Ishikawa (cell line): ENCODE measurements around the gene EGFLAM.
A peak's percentile ranks its signal among the peaks of the same experiment; 100 is the strongest.

Experiments
- CEBPB ChIP-seq: IDR thresholded peaks from 2 replicates; pipeline ENCODE4 v1.6.1; 2012
- CREB1 ChIP-seq: IDR thresholded peaks from 2 replicates; pipeline ENCODE4 v1.6.1; 2012; ENCODE audit warnings: low read depth
- EGR1 ChIP-seq: IDR thresholded peaks from 2 replicates; pipeline ENCODE4 v1.6.1; 2012
- EP300 ChIP-seq: IDR thresholded peaks from 2 replicates; pipeline ENCODE4 v1.6.1; 2012; ENCODE audit warnings: borderline replicate concordance
- FOXM1 ChIP-seq: IDR thresholded peaks from 2 replicates; pipeline ENCODE4 v1.6.1; 2012; ENCODE audit warnings: low read depth, borderline replicate concordance
- NFIC ChIP-seq: IDR thresholded peaks from 2 replicates; pipeline ENCODE4 v1.6.1; 2012
- RAD21 ChIP-seq: IDR thresholded peaks from 2 replicates; pipeline ENCODE4 v1.6.1; 2012; ENCODE audit warnings: low read depth
- TAF1 ChIP-seq: IDR thresholded peaks from 2 replicates; pipeline ENCODE4 v1.6.1; 2012; ENCODE audit warnings: low read depth, mild to moderate bottlenecking
- TCF12 ChIP-seq: IDR thresholded peaks from 2 replicates; pipeline ENCODE4 v1.6.1; 2012; ENCODE audit warnings: low read depth
- TEAD4 ChIP-seq: IDR thresholded peaks from 2 replicates; pipeline ENCODE4 v1.6.1; 2012
- YY1 ChIP-seq: IDR thresholded peaks from 2 replicates; pipeline ENCODE4 v1.6.1; 2012; ENCODE audit warnings: low read depth
- ZBTB7A ChIP-seq: IDR thresholded peaks from 2 replicates; pipeline ENCODE4 v1.6.1; 2012; ENCODE audit warnings: low read depth
- TF ChIP-seq, protein P1 (sequence below): IDR thresholded peaks from 2 replicates; pipeline ENCODE4 v1.6.1; 2012
- TF ChIP-seq, protein P2 (sequence below): IDR thresholded peaks from 2 replicates; pipeline ENCODE4 v1.6.1; 2012; ENCODE audit warnings: low read depth, mild to moderate bottlenecking
- TF ChIP-seq, protein P3 (sequence below): IDR thresholded peaks from 2 replicates; pipeline ENCODE4 v1.6.1; 2012

The EGFLAM gene

DNA sequence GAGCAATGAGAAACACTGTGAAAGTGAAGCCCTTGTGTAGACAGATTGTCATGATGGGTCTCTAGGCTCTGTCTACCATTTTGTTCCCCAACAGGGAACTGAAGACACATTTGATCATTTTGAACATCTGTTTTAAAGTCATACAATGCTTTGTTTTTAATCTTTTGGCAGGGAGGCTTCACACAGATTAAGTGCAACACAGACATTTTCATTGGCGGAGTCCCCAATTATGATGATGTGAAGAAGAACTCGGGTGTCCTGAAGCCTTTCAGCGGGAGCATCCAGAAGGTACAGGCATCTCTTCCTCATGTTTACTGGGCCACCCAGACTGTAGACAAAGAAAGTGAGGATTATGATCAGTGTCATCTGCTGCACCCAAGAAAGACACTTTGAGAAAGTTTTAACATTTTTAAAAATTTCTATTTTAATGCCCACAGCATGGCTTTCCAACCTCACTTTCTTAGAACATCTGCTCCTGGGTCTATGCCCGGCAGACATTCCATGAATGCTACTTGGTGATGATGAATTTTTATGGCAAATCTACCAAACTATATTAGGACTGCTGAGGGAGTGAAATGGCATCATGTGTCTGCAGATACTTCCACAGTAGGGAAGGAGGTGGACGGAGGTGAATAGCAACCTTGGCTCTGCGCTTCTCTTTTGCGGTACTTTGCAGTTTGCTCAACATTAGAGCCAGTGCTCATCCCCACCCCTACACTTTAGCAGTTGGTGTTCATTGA, 176.8 kb downstream of the EGFLAM start:
- no peak for TF ChIP-seq TCF12
- TF ChIP-seq TEAD4, result no peak
- TF ChIP-seq, protein P1, sequence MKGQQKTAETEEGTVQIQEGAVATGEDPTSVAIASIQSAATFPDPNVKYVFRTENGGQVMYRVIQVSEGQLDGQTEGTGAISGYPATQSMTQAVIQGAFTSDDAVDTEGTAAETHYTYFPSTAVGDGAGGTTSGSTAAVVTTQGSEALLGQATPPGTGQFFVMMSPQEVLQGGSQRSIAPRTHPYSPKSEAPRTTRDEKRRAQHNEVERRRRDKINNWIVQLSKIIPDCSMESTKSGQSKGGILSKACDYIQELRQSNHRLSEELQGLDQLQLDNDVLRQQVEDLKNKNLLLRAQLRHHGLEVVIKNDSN, result no peak

DNA sequence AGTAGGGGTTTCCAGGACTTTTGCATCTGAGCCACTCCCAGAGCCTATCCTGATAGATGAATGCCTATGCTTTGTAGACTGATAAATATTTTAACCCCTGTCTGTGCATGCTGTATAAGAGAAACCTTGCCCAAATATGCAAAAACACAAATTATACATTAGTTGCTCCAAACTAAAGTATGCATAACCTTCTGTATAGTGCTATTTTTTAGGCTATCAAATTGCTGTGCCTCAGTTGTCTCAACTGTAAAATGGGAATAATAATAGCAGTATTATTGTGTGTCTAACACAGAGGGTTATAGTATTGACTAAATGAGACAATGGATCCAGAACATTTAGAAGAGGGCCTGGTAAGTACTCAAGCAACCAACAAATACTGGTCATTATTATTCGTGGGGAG, 180.4 kb downstream of the EGFLAM start:
- TF ChIP-seq, protein P2, sequence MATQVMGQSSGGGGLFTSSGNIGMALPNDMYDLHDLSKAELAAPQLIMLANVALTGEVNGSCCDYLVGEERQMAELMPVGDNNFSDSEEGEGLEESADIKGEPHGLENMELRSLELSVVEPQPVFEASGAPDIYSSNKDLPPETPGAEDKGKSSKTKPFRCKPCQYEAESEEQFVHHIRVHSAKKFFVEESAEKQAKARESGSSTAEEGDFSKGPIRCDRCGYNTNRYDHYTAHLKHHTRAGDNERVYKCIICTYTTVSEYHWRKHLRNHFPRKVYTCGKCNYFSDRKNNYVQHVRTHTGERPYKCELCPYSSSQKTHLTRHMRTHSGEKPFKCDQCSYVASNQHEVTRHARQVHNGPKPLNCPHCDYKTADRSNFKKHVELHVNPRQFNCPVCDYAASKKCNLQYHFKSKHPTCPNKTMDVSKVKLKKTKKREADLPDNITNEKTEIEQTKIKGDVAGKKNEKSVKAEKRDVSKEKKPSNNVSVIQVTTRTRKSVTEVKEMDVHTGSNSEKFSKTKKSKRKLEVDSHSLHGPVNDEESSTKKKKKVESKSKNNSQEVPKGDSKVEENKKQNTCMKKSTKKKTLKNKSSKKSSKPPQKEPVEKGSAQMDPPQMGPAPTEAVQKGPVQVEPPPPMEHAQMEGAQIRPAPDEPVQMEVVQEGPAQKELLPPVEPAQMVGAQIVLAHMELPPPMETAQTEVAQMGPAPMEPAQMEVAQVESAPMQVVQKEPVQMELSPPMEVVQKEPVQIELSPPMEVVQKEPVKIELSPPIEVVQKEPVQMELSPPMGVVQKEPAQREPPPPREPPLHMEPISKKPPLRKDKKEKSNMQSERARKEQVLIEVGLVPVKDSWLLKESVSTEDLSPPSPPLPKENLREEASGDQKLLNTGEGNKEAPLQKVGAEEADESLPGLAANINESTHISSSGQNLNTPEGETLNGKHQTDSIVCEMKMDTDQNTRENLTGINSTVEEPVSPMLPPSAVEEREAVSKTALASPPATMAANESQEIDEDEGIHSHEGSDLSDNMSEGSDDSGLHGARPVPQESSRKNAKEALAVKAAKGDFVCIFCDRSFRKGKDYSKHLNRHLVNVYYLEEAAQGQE, result no peak
- TF ChIP-seq TEAD4 (no peak), RAD21 (no peak), YY1 (no peak), TAF1 (no peak), EGR1 (no peak), CEBPB (no peak), NFIC (no peak)
- TF ChIP-seq, protein P3, sequence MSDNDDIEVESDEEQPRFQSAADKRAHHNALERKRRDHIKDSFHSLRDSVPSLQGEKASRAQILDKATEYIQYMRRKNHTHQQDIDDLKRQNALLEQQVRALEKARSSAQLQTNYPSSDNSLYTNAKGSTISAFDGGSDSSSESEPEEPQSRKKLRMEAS, result no peak

GRCh38 chr5:38441453-38442246, 183.3 kb downstream of the EGFLAM start:
- TF ChIP-seq EP300 (no peak), RAD21 (peak; percentile 99)

- TF ChIP-seq CREB1 (no peak), EGR1 (no peak), RAD21 (no peak), TAF1 (no peak), TEAD4 (no peak), TCF12 (no peak), NFIC (no peak), EP300 (no peak), CEBPB (no peak), YY1 (no peak), ZBTB7A (no peak), FOXM1 (no peak)
- TF ChIP-seq, protein P2, result no peak
- TF ChIP-seq, protein P1, result no peak
- TF ChIP-seq, protein P3, result no peak
Measured at GRCh38 chr5:38442247-38442573, 183.9 kb downstream of the EGFLAM start.

DNA sequence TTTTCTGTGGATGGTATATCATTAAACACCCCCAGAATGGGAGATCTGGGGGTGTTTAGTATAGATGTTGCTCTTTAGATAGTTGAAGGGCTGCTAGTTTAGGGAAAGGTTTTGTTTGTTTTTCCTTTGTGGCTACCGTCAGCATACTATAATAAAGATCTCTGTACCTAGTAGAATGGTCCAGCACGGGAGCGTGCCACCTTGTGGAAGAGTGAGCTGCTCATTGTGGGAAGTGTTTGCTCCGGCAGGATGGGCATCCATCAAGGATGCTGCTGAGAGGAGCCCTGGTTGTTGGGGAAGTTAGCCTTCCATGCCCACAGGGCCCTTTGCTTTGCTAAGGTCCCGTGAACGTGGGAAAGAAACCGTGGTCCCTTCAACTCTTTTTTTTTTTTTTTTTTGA, 185.0 kb downstream of the EGFLAM start:
- TF ChIP-seq TEAD4, result no peak
- TF ChIP-seq EP300, result no peak
- TF ChIP-seq FOXM1, result no peak
- no peak for TF ChIP-seq CREB1
- TF ChIP-seq, protein P3, result no peak
- no peak for TF ChIP-seq EGR1
- TF ChIP-seq RAD21, result no peak
- no peak for TF ChIP-seq TCF12
- TF ChIP-seq CEBPB, result no peak
- TF ChIP-seq YY1, result no peak
- TF ChIP-seq TAF1, result no peak
- no peak for TF ChIP-seq ZBTB7A
- TF ChIP-seq, protein P2, result no peak
- no peak for TF ChIP-seq NFIC
- TF ChIP-seq, protein P1, result no peak
